Immature natural killer cell (primary cell): ENCODE results near the gene DHRS13. TPM values are rescaled to one million over a fixed set of nuclear protein-coding genes. Genes with fewer than 3 reads are reported as not detected.
"Not testable (repeated sequence)": the region's sequence is repeated elsewhere in the genome, so short reads cannot be mapped to it uniquely, and the experiment has no call there.

ENCODE experiments used
- DNase-seq, 3 donors: peaks; one replicate each; pipeline ENCODE4 v3.0.0; 2022; ENCODE audit warnings: mixed read lengths in 1 of 3
- H3K27ac Mint-ChIP-seq, 6 donors: one replicate each; pipeline ENCODE4 v1.8.0; 2020; ENCODE audit warnings: mixed read lengths in 6 of 6, mild to moderate bottlenecking in 5 of 6, inconsistent platforms in 4 of 6, moderate library complexity in 3 of 6
- H3K27me3 Mint-ChIP-seq, 3 donors: one replicate each; pipeline ENCODE4 v1.8.0; 2020 to 2021; ENCODE audit warnings: low read depth in 3 of 3, mild to moderate bottlenecking in 3 of 3, mixed read lengths in 3 of 3, moderate library complexity in 3 of 3, inconsistent platforms in 1 of 3
- H3K36me3 Mint-ChIP-seq, 3 donors: one replicate each; pipeline ENCODE4 v1.8.0; 2020; ENCODE audit warnings: mixed read lengths in 3 of 3, inconsistent platforms in 2 of 3, mild to moderate bottlenecking in 2 of 3
- H3K4me1 Mint-ChIP-seq, 2 donors: one replicate each; pipeline ENCODE4 v1.8.0; 2020; ENCODE audit warnings: inconsistent platforms in 2 of 2, mild to moderate bottlenecking in 2 of 2, mixed read lengths in 2 of 2, moderate library complexity in 1 of 2
- H3K4me3 Mint-ChIP-seq, 5 donors: one replicate each; pipeline ENCODE4 v1.8.0; 2020; ENCODE audit warnings: mild to moderate bottlenecking in 5 of 5, mixed read lengths in 5 of 5, inconsistent platforms in 3 of 5, moderate library complexity in 3 of 5
- H3K9me3 Mint-ChIP-seq, 6 donors: one replicate each; pipeline ENCODE4 v1.8.0; 2020; ENCODE audit warnings: mild to moderate bottlenecking in 6 of 6, mixed read lengths in 6 of 6, inconsistent platforms in 4 of 6, moderate library complexity in 3 of 6
- polyA plus RNA-seq, 3 donors: library from polyadenylated mRNA; unstranded; fragments of 300-500 nt; fragmentation: Illumina TruSeq; gene quantifications; one replicate each; pipeline ENCODE4 v1.2.3, GENCODE V29; 2021

DHRS13 gene
- polyA plus RNA-seq, 3 donors from 2014 or later, result 21.4 to 27.4 (median 22.2) TPM

DNA sequence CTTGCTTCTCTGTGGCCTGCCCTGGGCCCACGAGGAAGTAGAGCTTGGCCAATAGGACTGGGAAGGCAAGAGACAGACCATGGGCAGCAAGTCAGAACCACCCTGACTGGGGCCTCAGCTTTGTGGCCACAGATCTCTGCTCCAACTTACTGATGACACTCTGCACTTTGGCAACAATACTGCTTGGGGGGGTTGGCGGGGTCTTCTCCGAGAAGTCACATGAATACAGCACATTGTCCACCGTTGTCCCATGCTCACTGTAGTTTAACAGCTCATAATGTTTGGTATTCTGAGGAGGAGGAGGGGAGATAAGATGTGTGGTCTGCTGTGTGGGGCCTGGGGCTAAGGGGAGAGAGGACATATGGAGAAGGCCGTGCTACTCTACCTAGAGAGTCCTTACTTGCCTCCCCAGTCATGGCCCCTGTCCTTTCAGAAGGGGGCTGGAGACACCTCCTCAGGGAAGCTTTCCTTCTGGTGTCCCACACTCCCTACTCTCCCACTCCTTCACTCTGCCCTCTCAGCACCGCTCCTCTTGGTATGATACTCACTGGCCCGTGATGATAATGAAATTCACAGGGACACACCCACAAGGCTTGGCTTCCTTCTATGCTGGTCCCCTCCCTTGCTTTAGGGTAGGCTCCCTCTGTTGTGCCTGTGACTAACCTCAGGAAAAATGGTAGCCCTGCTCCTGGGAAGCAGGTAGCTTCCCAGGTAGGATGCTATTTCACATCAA, 4.0 kb upstream of the DHRS13 start:
- H3K4me1 Mint-ChIP-seq, result peaks cover 11 to 19% of the 10 kb centered on the region in 2 donors
- H3K27me3 Mint-ChIP-seq, result peaks cover 4 to 8% (median 5%) of the 10 kb centered on the region in 3 donors
- H3K4me3 Mint-ChIP-seq, result no peak overlapping the region
- no peaks in the 10 kb centered on the region for H3K9me3 Mint-ChIP-seq
- peak overlapping the region in 5 of 6 donors; percentile 34 to 58 (median 46) for H3K27ac Mint-ChIP-seq
- DNase-seq, result no peak
- peaks cover 10 to 37% (median 18%) of the 10 kb centered on the region in 3 donors for H3K36me3 Mint-ChIP-seq

GRCh38 chr17:28906276-28906675, 3.4 kb upstream of the DHRS13 start:
- Mint-ChIP-seq H3K4me1 (peaks cover 15 to 25% of the 10 kb centered on the region in 2 donors), H3K36me3 (peaks cover 10 to 37% (median 18%) of the 10 kb centered on the region in 3 donors), H3K27me3 (peaks cover 4 to 8% (median 5%) of the 10 kb centered on the region in 3 donors), H3K27ac (peak overlapping the region in 2 of 6 donors; percentile 45 to 48), H3K9me3 (no peaks in the 10 kb centered on the region), H3K4me3 (no peak overlapping the region)
- DNase-seq, result no peak

- H3K4me3 Mint-ChIP-seq, result no peak overlapping the region
- peaks cover 23 to 31% of the 10 kb centered on the region in 2 donors for H3K4me1 Mint-ChIP-seq
- peaks cover 9 to 22% (median 15%) of the 10 kb centered on the region in 3 donors for H3K36me3 Mint-ChIP-seq
- peaks cover 4 to 8% (median 5%) of the 10 kb centered on the region in 3 donors for H3K27me3 Mint-ChIP-seq
- no peaks in the 10 kb centered on the region for H3K9me3 Mint-ChIP-seq
- DNase-seq, result no peak
- H3K27ac Mint-ChIP-seq, result peak overlapping the region in 5 of 6 donors; percentile 8 to 78 (median 27)
These were observed 1.9 kb upstream of the DHRS13 start for GRCh38 chr17:28904800-28905199.

DNA sequence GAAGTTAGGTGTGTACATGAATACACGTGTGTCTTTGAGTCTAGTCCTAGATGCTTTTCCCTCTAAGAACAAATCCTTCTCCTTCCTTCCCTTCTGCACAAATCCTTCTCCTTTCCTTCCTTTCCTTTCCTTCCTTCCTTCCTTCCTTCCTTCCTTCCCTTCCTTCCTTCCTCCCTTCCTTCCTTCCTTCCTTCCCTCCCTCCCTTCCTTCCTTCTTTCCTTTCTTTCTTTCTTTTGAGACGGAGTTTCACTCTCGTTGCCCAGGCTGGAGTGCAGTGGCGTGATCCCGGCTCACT, 615 bp upstream of the DHRS13 start:
- Mint-ChIP-seq H3K4me3 (peak overlapping the region; percentile 63 to 89 (median 70)), H3K27ac (peak overlapping the region; percentile 49 to 81 (median 78)), H3K36me3 (peaks cover 9 to 17% (median 9%) of the 10 kb centered on the region in 3 donors), H3K4me1 (peaks cover 30 to 43% of the 10 kb centered on the region in 2 donors)
- not testable (repeated sequence) for DNase-seq, H3K27me3 Mint-ChIP-seq, H3K9me3 Mint-ChIP-seq

DNA sequence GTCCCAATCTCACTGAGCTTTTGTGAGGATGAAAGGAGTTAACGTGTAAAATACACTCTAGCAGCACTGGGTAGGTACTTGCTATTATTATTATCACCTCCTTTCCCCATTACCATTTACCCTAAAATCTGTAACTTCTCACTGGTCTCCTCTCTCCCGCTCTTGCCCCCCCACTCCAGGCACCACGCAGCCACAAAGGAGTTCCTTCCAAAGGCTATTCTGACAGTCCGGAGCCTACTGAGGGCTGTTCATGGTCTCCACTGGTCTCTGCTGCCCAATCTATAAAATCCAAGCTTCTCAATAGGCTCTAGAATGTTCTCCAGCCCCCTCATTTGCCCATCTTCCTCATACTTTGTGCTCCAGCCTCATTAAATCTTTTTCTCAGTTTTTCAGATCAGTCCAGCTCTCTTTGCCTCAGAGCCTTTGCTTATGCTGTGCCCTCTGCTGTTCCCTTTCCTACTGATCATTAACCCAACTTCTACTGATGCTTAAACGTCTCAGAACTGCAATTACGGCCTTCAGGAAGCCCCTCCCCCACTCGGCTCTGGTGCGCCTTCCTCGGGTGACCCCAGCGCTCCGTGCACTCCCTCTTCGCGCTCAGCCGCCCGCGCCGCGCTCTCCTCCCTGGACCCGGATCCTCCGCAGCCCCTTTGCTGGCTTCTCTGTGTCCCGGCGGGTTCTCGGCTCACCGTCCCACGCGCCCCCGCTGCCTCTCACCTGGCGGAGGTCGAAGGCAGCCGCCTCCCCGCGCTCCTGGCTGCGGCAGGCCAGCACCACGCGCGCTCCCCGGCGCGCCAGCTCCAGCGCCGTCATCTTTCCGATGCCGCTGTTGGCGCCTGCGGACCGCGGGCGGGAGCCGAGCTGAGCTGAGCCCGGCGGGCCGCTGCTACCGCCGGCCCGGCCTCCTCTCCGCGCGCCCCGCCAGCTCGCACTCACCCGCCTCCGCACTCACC, 737 bp downstream of the DHRS13 start:
- DNase-seq, result peak in 1 of 3 donors; percentile 44

GRCh38 chr17:28900986-28901726, 1.7 kb downstream of the DHRS13 start:
- peak overlapping the region in 4 of 5 donors; percentile 81 to 90 (median 89) for H3K4me3 Mint-ChIP-seq
- peaks cover 46 to 59% of the 10 kb centered on the region in 2 donors for H3K4me1 Mint-ChIP-seq
- H3K27me3 Mint-ChIP-seq, result peaks cover 1 to 17% (median 6%) of the 10 kb centered on the region in 3 donors
- H3K9me3 Mint-ChIP-seq, result no peaks in the 10 kb centered on the region
- peak overlapping the region in 5 of 6 donors; percentile 88 to 96 (median 92) for H3K27ac Mint-ChIP-seq
- H3K36me3 Mint-ChIP-seq, result peaks cover 0 to 9% (median 0%) of the 10 kb centered on the region in 3 donors
- DNase-seq, result no peak

More for the DNA sequence above, 737 bp downstream of the DHRS13 start:
- Mint-ChIP-seq H3K4me1 (peaks cover 38 to 50% of the 10 kb centered on the region in 2 donors), H3K27ac (peak overlapping the region; percentile 88 to 96 (median 92)), H3K36me3 (peaks cover 7 to 9% (median 8%) of the 10 kb centered on the region in 3 donors), H3K9me3 (no peaks in the 10 kb centered on the region), H3K4me3 (peak overlapping the region; percentile 81 to 97 (median 89)), H3K27me3 (peaks cover 4 to 12% (median 6%) of the 10 kb centered on the region in 3 donors)

DNA sequence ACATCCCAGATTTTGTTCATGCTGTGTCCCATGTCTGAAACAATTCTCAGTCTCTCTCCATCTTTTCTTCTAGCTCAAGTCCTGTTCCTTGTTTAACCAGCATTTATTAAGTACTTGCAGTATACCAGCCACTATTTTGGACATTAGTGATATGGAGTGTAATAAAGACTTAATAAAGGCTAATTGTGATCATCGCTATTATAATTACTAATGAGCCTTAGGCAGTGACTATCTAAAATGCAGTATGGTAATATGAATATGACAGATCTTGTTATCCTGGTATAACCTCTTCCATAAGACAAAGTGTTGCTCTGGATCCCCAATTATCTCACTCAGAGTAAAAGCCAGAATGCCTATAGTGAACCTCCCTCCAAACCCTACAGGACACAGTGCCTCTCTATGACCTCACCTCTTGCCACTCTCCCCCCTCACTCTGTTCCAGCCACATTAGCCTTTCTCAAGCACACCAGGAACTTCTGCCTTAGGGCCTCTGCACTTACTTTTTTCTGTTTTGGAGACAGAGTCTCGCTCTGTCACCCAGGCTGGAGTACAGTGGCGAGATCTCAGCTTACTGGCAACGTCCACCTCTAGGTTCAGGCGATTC, 3.6 kb downstream of the DHRS13 start:
- peak overlapping the region; percentile 53 to 93 (median 80) for H3K27ac Mint-ChIP-seq
- H3K9me3 Mint-ChIP-seq, result no peaks in the 10 kb centered on the region
- no peak for DNase-seq
- H3K4me3 Mint-ChIP-seq, result peak overlapping the region; percentile 30 to 73 (median 61)
- H3K4me1 Mint-ChIP-seq, result peaks cover 54 to 71% of the 10 kb centered on the region in 2 donors
- peaks cover 1 to 17% (median 4%) of the 10 kb centered on the region in 3 donors for H3K27me3 Mint-ChIP-seq
- peaks cover 0 to 9% (median 0%) of the 10 kb centered on the region in 3 donors for H3K36me3 Mint-ChIP-seq

- H3K36me3 Mint-ChIP-seq, result peaks cover 0 to 9% (median 0%) of the 10 kb centered on the region in 3 donors
- no peak for DNase-seq
- peaks cover 1 to 15% (median 4%) of the 10 kb centered on the region in 3 donors for H3K27me3 Mint-ChIP-seq
- H3K4me3 Mint-ChIP-seq, result peak overlapping the region in 4 of 5 donors; percentile 29 to 93 (median 79)
- peak overlapping the region; percentile 91 to 98 (median 95) for H3K27ac Mint-ChIP-seq
- no peaks in the 10 kb centered on the region for H3K9me3 Mint-ChIP-seq
- peaks cover 58 to 68% of the 10 kb centered on the region in 2 donors for H3K4me1 Mint-ChIP-seq
These were observed 4.3 kb downstream of the DHRS13 start for GRCh38 chr17:28898527-28898955.

GRCh38 chr17:28897769-28898526, 4.9 kb downstream of the DHRS13 start:
- DNase-seq, result no peak
- H3K27me3 Mint-ChIP-seq, result peaks cover 1 to 15% (median 2%) of the 10 kb centered on the region in 3 donors
- H3K4me1 Mint-ChIP-seq, result peaks cover 60 to 68% of the 10 kb centered on the region in 2 donors
- peak overlapping the region; percentile 91 to 98 (median 95) for H3K27ac Mint-ChIP-seq
- H3K36me3 Mint-ChIP-seq, result peaks cover 0 to 12% (median 0%) of the 10 kb centered on the region in 3 donors
- H3K4me3 Mint-ChIP-seq, result peak overlapping the region; percentile 88 to 93 (median 92)
- H3K9me3 Mint-ChIP-seq, result no peaks in the 10 kb centered on the region

DNA sequence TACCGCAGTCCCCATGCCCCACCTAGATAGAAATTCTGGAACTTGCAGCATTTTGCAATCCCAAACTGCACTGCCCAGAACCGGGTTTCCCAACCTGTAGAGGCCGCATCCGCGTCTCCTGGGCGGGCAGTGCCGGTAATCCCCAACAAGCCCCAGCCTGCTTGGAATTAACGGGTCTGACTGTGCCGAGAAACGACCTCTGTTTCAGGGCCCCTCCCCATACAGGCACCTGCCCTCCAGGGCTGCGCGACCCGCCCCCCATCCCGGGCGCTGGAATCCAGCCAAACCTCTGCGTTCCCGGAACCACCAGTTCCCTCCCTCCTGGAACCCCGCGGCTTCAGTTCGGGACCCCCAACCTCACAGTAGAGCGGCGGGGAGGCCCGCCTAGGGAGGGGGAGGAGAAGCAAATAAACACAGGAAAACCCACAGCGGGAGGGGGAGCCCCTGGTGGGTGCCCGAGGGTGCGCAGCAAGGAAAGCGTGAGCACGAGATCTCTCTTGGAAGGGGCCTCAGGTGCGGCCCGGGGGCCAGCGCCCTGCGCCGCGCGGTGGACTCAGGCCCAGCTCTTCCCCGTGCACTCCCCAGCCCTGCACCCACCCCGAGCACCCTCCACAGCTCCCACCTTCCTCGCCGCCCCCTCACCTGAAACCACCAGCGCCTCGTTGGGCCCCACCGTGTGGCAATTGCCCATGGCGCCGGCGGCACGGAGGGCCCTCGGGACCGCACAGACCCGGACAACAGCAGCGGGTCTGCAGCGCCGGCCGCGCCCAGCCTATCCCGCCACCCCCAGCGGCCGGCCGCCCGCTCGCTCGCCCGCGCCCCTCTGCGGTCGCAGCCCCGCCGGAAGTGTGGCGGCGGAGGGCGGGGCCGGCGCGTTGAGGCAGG, 5.8 kb downstream of the DHRS13 start, which contains the start of gene FLOT2:
FLOT2 (minus strand) TSS at position 850 of the 885 bp plus-strand sequence; CDS start at position 691, 159 bp downstream.
- peaks cover 64 to 70% of the 10 kb centered on the region in 2 donors for H3K4me1 Mint-ChIP-seq
- H3K4me3 Mint-ChIP-seq, result peak within 1 kb of the TSS; percentile 88 to 93 (median 92)
- DNase-seq, result peak; percentile 63 to 68 (median 64)
- H3K27ac Mint-ChIP-seq, result peak within 1 kb of the TSS; percentile 91 to 98 (median 95)
- H3K36me3 Mint-ChIP-seq, result peaks cover 0 to 11% (median 0%) of the 10 kb centered on the region in 3 donors
- H3K9me3 Mint-ChIP-seq, result no peaks in the 10 kb centered on the region
- peaks cover under 1 to 14% (median 2%) of the 10 kb centered on the region in 3 donors for H3K27me3 Mint-ChIP-seq

DNA sequence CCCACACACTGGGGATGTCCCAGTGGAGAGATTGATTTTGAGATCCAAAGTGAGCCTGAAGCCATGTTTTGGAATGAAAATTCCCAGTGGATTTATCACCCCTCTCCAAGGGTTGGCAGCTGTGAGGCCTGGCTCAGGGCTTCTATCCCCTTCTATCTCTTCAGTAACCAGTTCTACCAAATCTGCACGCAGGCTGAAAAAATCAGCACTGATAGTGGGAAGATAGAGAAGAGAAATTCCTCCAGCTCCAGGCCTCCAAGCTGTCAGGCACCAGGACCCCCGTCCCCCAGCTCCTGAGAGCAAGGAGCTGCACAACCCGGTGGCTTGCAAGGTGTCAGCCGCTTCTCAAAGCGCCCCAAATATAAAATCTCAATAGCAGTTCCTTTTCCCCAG, 6.4 kb downstream of the DHRS13 start:
- DNase-seq, result no peak
- Mint-ChIP-seq H3K4me3 (peak overlapping the region; percentile 88 to 93 (median 92)), H3K27me3 (peaks cover 0 to 11% (median 2%) of the 10 kb centered on the region in 3 donors), H3K36me3 (peaks cover 0 to 8% (median 0%) of the 10 kb centered on the region in 3 donors), H3K4me1 (peaks cover 62 to 68% of the 10 kb centered on the region in 2 donors), H3K27ac (peak overlapping the region; percentile 88 to 96 (median 92)), H3K9me3 (no peaks in the 10 kb centered on the region)
